Measurements from ENCODE around the gene GNAL.
"Not testable (repeated sequence)": the region's sequence is repeated elsewhere in the genome, so short reads cannot be mapped to it uniquely, and the experiment has no call there.

GNAL gene

DNA sequence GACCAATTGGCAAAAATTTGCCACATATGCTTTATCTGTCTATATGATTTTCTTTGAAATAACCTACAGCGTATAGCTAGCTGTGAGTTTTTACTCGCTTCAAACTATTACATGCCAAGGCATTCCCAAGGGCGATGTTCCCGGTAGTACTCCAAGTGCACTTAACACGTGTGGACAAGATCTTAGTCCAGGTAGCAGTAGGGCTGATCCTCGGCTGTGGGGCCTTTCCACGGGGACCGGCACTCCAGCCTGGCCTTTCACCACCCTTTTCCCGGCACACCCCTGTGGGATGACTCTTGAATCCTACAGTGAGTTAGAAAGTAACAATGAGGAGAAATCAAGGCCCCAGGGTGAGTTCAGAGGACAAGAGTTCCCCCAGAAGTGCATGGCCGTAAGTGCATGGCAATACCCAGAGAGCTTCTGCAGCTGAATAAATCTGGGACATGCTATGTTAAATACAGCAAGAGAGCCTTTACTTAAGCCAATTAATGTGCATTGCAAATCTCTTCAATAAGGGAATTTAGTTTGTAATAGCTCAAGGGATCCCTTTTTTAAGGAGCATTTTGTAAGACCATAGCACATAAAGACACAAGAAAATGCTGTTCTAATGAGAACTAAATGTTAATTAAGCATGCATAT is 188.6 kb downstream of the GNAL start:
- DNase-seq (ENCODE audit: low read depth): no peak

DNA sequence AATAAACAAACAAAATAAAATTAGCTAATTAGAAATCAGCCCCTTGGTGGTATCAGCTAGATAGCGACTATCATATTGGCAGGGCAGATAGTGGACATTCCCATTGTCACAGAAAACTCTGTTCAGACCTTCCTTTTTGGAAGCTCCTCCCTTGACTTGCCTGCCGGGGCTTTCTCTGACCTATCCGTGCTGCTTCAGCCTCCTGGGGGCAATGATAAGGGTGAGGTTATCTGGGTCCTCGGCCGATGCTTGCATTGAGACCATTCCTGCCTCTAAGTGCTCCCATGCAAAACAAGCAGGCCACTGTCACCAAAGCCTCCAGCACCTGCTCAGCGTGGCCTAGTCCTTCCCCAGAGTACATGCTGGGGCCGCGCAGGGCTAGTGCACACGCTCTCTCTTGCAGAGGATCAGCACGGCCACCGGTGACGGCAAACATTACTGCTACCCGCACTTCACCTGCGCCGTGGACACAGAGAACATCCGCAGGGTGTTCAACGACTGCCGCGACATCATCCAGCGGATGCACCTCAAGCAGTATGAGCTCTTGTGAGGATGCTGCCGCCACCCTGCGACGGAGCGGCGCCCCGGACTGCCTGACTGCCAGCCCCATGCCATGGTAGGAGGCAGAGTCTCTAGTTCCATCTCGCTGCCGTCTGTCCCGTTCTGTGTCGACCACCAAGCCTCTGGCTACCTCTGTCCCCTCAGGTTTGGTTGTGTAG is 191.7 kb downstream of the GNAL start:
- DNase-seq (ENCODE audit: low read depth): no peak

DNA sequence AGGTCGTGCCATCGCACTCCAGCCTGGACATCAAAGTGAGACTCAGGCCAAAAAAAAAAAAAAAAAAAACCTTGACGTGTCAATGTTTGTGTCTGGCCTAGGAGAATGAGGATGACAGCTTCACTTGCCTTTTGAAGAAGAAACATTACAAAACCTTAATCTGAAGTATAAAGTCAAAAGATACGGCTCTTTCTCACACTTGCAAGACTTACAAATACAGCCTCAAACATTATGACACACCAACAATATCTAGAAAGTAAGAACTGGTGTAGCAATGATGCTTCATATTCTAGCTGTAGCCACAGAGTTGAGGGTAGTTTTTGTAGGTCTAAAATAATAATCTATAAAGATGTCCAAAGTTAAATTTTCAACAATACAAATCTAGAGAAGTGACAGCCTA is 193.6 kb downstream of the GNAL start:
- no peak for DNase-seq (ENCODE audit: low read depth)

DNA sequence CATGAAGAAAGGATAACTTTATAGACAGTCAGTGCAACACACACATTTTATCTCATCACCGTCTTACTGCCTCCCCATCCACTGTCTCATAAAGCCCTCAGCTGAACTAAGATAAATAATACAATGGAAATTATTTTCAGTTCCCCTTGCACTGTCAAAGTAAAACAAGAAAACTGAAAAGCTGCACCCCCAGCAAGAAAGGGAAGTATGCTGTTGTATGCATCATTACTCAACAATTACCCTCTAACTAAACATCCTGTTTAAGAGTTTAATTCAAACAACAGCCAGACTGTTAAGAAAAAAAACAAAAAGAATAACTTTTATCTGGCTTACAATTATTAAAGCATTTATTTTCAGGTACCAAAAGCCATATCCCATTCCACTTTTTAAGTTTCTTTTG is 194.1 kb downstream of the GNAL start:
- DNase-seq (ENCODE audit: low read depth): no peak

DNA sequence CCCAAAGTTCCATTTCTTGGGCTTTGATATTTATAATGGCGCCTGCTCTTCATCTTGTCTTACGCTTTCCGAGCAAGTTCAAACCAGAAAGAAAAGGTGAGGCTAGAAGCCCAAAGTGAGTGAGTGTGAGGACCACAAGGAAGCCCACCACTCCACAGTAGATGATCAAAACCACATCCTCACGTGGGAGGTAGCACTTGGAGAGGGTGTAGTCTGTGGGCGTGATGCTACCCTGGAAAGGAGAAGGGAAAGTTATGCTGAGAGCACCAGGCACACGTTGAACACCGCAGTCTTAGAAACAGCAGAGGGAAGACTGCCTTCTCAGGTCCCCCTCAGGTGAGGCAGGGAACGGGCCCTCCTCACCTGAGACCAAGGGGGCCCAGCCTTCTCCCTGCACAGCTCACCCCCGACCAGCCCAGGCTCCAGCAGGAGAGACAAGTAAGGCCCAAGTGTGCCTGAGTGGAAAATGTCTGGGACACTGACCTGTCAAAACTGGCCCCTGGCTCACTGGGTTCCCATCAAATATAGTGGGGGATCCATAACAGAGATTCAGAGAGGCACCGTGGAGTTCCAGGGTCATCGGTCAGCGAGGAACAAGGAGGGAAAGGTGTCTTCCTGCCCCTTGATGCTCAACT is 195.4 kb downstream of the GNAL start:
- DNase-seq (ENCODE audit: low read depth): no peak

DNA sequence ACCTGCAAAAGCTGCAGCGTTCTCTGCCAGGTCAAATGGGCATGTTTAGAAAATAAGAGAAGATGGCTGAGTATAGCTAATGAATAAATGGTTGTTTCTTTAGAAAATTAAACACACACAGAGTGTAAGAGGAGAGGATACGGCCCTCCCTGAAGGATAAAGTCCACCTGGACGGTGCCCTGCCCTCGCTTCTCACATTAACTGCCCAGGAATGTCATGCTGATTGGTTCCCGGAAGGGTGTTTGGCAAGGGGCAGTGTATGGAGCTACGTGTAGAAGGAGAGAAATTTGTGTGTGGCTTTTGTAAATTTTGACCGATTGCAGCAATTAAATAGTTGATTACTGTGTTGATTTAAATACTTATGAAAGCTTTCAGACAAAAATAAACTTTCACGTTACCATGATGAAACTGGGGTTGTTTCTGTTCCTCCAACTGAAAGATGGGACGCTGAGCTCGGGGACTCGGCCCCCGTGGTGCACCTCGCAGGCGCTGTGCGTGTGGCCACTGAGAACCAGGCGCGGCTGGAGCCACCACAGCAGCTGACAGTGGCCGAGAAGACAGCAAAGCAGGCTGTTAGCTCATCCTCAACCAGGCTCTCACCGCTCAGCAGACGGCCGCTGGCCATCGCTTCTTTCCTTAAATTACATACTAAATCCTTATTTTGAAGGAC is 196.3 kb downstream of the GNAL start:
- no peak for DNase-seq (ENCODE audit: low read depth)

DNA sequence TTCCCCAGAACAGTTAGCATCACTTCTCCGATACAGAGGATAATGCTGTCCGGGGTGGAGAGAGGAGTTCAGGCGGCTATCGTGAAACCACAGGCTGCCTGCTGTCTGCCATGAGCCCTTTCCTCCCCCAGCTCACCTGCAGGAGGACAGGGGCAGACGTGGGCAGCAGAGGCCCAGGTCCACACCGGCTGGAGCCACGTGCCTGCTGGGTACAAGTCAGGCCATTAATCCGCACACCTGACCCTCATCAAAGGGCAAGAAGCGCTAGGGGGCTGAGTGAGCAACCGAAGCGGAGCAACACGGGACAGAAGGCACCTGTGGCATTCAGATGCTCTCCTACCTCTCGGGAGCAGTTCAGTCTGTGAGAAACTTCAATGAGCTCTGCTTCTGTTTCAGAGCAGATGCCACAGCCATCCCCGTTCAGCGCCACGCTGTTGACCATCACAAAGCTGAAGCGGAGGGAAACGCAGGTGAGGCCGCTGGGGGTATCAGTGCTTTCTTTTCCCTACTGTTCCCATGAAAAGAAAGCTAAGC is 197.6 kb downstream of the GNAL start:
- no peak for DNase-seq (ENCODE audit: low read depth)

DNA sequence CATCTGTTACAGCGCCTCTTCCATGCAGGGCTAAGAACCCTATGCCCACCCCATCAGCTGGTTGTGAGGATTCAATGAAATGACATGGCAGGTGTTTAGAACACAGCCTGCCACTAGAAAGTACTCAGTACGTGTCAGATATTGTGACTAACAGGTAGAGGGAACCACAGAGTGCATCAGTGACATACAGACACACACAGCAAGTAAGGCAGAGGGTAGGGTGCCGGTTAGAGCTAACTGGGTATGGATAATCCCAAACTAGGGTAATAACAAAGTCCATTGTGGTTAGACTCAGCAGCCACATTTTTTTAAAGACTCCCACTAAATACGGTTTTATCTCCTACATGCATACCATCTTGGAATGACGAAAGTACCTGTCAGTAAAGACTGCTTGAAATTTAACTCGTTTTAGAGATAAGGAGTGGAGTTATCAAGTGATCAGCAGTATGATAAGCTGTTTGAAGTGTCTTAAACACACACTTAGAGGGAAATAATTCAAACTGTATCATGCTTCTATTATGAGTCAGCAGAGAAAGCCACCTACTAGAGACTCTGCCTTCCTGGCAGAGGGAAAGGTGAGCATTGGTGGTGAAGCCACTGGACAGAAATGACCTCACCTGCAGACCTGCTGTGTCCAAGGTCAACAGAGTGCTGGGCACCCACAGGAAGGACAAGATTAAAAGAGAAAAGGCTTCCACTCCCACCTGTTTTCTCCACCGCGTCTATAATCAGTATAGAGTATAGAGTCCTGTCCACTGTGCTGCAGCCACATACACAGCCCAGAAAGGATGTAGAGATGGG is 198.5 kb downstream of the GNAL start:
- no peak for DNase-seq (ENCODE audit: low read depth)

DNA sequence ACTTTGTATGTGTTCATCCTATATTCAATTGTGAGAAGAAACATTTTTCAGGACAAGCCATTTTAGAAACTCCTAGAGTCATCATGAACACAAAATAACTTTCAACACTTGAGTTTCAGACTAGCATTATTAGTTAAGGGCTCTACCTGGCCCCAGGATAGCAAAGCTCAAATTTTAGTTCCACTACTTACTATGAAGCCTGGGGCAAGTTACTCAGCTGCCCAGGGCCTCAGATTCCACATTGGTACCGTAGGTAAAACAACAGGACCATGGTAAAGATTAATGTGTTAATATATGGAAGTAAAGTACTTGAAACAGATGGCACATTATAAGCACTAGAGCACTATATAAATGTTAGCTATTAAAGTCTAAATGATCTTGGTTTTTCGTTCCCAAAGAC is 199.7 kb downstream of the GNAL start:
- no peak for DNase-seq (ENCODE audit: low read depth)

DNA sequence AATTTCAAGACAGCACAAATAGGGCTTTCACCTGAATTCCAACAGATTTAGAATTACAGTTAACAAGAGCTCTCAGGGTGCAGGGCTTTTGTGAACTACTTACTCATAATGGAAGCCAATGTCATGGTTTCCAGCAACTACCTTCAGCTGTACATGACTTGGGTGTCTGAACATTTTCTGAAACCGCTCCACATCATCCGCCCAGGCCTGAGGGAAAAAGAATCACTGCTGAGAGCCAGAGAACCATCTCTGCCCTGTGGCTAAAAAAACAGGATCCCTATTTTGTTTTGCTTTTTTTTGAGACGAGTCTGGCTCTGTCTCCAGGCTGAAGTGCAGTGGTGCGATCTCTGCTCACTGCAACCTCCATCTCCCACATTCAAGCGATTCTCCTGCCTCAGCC is 200.2 kb downstream of the GNAL start:
- no peak for DNase-seq (ENCODE audit: low read depth)

DNA sequence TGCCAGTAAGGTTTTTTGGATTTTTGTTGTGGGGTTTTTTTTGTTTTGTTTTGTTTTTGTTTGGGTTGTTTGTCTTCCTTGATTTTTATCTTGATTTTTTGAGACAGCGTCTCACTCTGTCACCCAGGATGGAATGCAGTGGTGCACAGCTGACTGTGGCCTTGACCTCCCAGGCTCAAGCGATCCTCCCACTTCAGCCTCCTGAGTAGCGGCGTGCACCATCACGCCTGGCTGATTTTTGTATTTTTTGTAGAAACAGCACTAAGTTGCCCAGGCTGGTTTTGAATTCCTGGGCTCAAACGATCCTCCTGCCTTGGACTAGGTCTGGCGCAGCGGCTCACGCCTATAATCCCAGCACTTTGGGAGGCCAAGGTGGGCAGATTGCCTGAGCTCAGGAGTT is 202.7 kb downstream of the GNAL start:
- DNase-seq (ENCODE audit: low read depth): no peak

DNA sequence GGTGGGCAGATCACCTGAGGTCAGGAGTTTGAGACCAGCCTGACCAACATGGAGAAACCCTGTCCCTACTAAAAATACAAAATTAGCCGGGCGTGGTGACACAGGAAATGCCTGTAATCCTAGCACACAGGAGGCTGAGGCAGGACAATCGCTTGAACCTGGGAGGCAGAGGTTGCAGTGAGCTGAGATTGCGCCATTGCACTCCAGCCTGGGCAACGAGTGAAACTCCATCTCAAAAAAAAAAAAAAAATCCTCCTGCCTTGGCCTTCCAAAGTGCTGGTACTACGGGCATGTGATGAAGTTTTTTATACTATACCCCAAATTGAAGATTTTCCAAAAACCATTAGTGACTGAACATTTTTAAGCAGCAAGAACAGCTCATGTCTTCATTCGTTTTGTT is 203.4 kb downstream of the GNAL start:
- not testable (repeated sequence) for DNase-seq (ENCODE audit: low read depth)

DNA sequence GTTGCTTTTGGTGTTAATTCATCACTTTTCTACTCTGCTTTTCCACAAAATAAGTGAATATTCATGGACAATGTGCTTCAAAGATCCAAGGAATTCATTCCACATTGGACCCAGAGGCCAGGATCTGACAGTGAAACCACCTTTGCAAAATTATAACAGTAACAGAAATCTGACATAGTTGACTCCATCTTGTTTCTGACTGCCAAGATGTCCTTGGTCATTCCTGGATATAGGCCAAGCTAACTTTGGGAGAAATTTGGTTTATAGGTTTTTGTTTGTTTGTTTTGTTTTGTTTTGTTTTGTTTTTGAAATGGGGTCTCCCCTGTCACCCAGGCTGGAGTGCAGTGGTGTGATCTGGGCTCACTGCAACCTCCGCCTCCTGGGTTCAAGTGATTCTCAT is 208.7 kb downstream of the GNAL start:
- DNase-seq (ENCODE audit: low read depth): no peak

DNA sequence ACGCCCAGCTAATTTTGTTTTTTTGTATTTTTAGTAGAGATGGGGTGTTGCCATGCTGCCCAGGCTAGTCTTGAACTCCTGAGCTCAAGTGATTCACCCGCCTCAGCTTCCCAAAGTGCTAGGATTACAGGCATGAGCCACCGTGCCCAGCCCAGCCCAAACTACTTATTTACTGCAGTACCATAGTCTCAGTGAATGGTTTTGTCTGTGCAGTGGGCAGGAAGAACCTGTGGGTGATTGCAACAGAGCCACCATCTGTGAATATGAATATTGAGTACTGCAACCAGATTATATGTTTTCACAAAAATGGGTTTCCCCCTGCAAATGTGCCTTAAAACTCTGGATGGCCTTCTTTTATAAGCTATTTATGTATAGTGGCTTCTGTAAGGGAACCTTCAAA is 210.0 kb downstream of the GNAL start:
- DNase-seq (ENCODE audit: low read depth): no peak

DNA sequence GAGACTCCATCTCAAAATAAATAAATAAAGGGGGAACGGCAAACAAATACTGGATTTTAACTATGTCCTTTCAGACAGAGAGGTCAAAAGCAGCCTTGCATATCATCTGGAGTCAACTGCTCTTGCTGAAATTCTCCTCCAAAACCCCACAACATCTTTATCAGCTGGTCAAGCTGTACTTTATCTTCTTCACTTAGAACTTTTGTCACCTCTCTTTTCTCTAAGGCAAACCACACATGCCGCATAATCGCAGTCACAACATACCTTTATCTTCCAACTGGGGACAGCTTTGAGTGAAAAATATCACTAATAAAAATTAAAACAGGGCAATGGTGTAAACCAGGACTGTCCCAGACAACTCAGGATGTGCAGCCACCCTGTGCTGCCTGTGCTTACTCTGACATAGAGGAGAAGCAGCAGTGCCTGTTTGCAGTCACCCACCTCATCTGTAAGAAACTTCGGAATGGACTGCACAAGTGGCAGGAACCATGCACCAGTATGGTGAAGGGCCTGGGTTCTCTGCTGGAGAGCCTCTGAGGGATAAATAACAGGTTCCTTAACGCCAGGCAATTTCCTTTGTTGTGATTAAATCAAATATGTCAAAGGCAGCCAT is 212.9 kb downstream of the GNAL start:
- DNase-seq (ENCODE audit: low read depth): no peak

DNA sequence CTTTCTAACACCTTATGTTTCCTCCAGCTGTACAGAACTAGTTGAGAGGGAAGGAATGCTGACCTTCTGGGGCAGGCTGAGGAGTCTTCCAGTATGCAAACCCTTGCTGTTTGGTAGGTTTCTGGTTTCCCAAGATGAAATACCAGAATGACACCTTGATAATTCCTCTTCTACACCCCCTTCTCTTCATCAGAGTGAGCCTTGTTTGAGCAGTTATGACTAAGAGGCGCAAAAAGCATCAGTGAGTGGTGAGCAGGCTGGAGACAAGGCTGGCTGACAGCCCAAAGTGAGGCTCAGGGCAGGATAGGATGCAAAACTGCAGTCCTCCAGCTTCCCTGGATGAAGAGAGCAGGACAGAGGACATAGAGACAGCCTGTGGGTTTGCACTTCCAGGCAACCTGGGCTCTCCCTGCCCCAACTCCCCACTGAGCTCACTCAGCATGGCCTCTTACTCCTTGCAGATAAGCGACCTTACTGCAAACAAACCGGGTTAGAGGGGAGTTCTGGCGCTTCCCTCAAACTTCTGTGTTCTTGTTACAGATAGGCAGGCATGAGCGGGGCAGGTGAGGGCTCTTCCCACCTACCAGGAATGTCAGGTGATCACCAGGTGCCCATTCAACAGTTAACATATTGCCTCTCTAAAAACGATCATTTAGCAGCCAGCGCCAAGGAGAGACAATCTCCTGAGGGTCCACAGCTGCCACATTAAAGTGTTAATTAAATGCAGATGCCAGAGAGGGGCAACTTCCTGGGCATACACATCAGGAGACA is 213.6 kb downstream of the GNAL start:
- DNase-seq (ENCODE audit: low read depth): no peak

DNA sequence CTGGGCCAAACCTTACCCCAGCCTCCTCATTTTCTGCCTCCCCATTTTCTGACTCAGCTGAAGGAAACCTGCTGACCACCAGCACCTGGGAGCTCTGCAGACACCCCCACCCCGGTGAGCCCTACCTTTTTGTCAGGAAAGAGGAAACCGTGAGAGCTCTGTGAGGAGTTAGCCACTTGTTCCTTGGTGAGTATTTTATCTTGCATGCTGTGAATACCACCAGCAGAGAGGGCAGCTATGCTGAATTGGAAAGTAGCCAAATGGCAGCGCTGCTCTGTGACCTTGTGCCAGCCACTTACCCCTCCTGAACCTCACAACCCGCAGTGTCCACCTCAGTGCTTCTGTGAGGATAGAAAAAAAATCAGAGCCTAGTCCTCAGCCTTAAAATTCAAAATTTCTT is 216.5 kb downstream of the GNAL start:
- DNase-seq (ENCODE audit: low read depth): no peak

DNA sequence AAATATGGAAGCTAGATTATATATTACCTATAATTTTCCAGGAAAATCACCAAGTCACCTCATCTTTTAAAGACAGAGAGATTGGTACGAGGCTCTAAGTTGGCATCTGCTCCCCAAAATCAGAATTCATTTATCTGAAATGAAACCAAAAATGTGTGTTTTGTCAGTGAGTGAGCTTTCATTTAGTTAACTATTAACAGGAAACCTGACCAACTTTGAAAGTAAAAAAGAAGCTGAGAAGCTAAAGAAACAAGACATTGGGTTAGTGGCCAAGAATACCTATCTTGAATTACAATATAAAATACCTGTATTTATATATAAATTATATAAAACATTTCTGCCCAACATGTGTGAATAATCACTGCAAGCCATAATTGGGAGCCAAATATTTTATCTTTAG is 217.1 kb downstream of the GNAL start:
- DNase-seq (ENCODE audit: low read depth): no peak

DNA sequence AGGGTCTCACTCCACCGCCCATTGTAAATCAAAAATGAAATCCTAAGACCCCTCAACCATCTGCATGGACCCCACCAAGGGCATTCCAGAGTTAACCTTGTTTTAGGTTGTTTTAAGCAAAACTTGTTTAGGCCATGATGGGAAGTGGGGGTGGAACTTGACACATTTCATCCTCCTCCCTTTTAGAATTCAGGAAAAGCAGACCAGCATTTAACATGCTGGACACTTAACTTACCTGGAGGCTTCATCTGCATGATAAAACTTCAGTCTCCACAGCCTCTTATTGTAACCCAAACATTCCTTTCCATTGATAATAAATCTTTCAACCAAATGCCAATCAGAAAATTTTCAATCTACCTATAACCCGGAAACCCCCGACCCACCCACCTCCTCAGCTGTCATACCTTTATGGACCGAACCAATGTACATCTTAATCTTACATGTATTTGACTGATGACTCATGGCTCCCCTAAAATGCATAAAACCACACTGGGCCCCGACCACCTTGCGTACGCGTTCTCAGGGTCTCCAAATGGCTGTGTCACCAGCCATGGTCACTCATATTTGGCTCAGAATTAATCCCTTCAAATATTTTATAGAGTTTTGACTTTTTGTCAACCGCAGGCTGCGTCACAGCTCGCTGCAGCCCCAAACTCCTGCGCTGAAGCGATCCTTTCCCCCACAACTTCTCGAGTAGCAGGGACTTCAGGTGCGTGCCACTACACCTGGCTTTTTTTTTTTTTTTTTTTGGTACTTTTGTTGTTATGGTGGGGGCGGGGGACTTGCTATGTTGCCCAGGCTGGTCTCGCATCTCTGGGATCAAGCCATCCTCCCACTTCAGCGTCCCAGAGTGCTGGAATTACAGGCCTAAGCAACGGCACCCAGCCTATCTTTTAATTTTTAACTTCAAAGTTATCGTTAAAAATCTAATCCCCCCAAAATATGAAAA is 218.1 kb downstream of the GNAL start:
- DNase-seq (ENCODE audit: low read depth): no peak

Measured in activated T-cell treated with anti-CD3 and anti-CD28 coated beads for 48 hours (primary cell).